Calu3 (cell line): ENCODE measurements around the gene TTC39A. TPM values are rescaled to one million over a fixed set of nuclear protein-coding genes. Genes with fewer than 3 reads are reported as not detected.

Source experiments
- BruUV-seq: library from RNA; stranded (reverse); fragments of 400-500 nt; replicated peaks from 2 replicates; lab custom pipeline; 2021; lab: Mats Ljungman, UMichigan
- CTCF ChIA-PET: fragments of 300-600 bp; sonication (Branson Sonifier 250); formaldehyde crosslinking; loops from one replicate; lab custom pipeline; 2022; ENCODE audit warnings: antibody characterized with exemption; lab: Charles Lee
- DNase-seq: peaks from one replicate; pipeline ENCODE4 v3.0.0; 2022
- H3K27ac Mint-ChIP-seq: one replicate; pipeline ENCODE4 v1.8.0; 2022; ENCODE audit warnings: mixed read lengths; ENCODE audit not compliant: unreplicated experiment
- H3K27me3 Mint-ChIP-seq: one replicate; pipeline ENCODE4 v1.8.0; 2022; ENCODE audit warnings: mixed read lengths; ENCODE audit not compliant: unreplicated experiment
- H3K36me3 Mint-ChIP-seq: one replicate; pipeline ENCODE4 v1.8.0; 2022; ENCODE audit warnings: mild to moderate bottlenecking, moderate library complexity, mixed read lengths; ENCODE audit not compliant: insufficient read depth, unreplicated experiment
- H3K4me1 Mint-ChIP-seq: one replicate; pipeline ENCODE4 v1.8.0; 2022; ENCODE audit warnings: mild to moderate bottlenecking, low read depth, mixed read lengths; ENCODE audit not compliant: unreplicated experiment
- H3K4me3 Mint-ChIP-seq: one replicate; pipeline ENCODE4 v1.8.0; 2022; ENCODE audit warnings: mild to moderate bottlenecking, low read depth, moderate library complexity, mixed read lengths; ENCODE audit not compliant: unreplicated experiment
- H3K9me3 Mint-ChIP-seq: one replicate; pipeline ENCODE4 v1.8.0; 2022; ENCODE audit warnings: low read depth, mixed read lengths; ENCODE audit not compliant: unreplicated experiment
- CTCF ChIP-seq: fragments of 200-600 bp; IDR thresholded peaks from one replicate; pipeline ENCODE4 v1.8.0; 2022; ENCODE audit warnings: antibody characterized with exemption; ENCODE audit not compliant: unreplicated experiment
- intact Hi-C: fragments of 100-400 bp; cut with micrococcal nuclease; formaldehyde crosslinking; loops from one replicate; pipeline ENCODE4 v1.10.0; 2022; ENCODE audit not compliant: unreplicated experiment
- total RNA-seq: library from RNA; stranded (reverse); gene quantifications from 2 replicates; pipeline ENCODE4 v1.2.3, GENCODE V29; 2022

TTC39A gene
- total RNA-seq, 1 experiment from 2014 or later = 18.8 TPM

- H3K27ac Mint-ChIP-seq = no peak overlapping the region
- peaks cover 10% of the 10 kb centered on the region for H3K4me1 Mint-ChIP-seq
- H3K36me3 Mint-ChIP-seq = peaks cover 5% of the 10 kb centered on the region
- DNase-seq = no peak
- TF ChIP-seq CTCF = no peak
- no peaks in the 10 kb centered on the region for H3K27me3 Mint-ChIP-seq
- no peaks in the 10 kb centered on the region for H3K9me3 Mint-ChIP-seq
- intact Hi-C loops = no loop called here
- no peak overlapping the region for H3K4me3 Mint-ChIP-seq
- CTCF ChIA-PET = interaction anchor here (0.6 kb wide), 1 partner anchor 144 kb away, joined by 3 read pairs; no protein-coding TSS in a partner anchor
- no TSS peak for BruUV-seq
These were observed 9.1 kb downstream of the TTC39A start for GRCh38 chr1:51320967-51321923.

- no peak overlapping the region for H3K4me3 Mint-ChIP-seq
- CTCF ChIA-PET = no interaction called here
- no peak for TF ChIP-seq CTCF
- DNase-seq = no peak
- H3K36me3 Mint-ChIP-seq = peaks cover 21% of the 10 kb centered on the region
- H3K27ac Mint-ChIP-seq = no peak overlapping the region
- intact Hi-C loops = no loop called here
- no TSS peak for BruUV-seq
- H3K4me1 Mint-ChIP-seq = peaks cover 45% of the 10 kb centered on the region
- H3K27me3 Mint-ChIP-seq = no peaks in the 10 kb centered on the region
- no peaks in the 10 kb centered on the region for H3K9me3 Mint-ChIP-seq
These were observed 12.6 kb downstream of the TTC39A start for GRCh38 chr1:51317798-51318197.

- Mint-ChIP-seq H3K27ac (peak overlapping the region; percentile 95), H3K36me3 (peaks cover 21% of the 10 kb centered on the region), H3K9me3 (no peaks in the 10 kb centered on the region), H3K4me1 (peaks cover 45% of the 10 kb centered on the region), H3K27me3 (no peaks in the 10 kb centered on the region), H3K4me3 (peak overlapping the region; percentile 8)
- intact Hi-C loops = no loop called here
- no TSS peak for BruUV-seq
- CTCF ChIA-PET = no interaction called here
- TF ChIP-seq CTCF = no peak
- DNase-seq = no peak
These were observed 13.6 kb downstream of the TTC39A start for GRCh38 chr1:51316846-51317120.

GRCh38 chr1:51316113-51316845 lies 14.1 kb downstream of the TTC39A start:
- intact Hi-C loops = no loop called here
- Mint-ChIP-seq H3K9me3 (no peaks in the 10 kb centered on the region), H3K27ac (peak overlapping the region; percentile 95), H3K36me3 (peaks cover 21% of the 10 kb centered on the region), H3K4me1 (peaks cover 45% of the 10 kb centered on the region), H3K27me3 (no peaks in the 10 kb centered on the region), H3K4me3 (peak overlapping the region; percentile 8)
- BruUV-seq = no TSS peak
- peak; percentile 33 for DNase-seq
- no peak for TF ChIP-seq CTCF
- CTCF ChIA-PET = no interaction called here
